GM18907 (cell line): ENCODE measurements around the gene CPT1A.

Experiments
- ATAC-seq: cut with Tn5 transposase; IDR thresholded peaks from one replicate; pipeline ENCODE4 v1.9.1; 2021; ENCODE audit warnings: mild to moderate bottlenecking, moderate library complexity; ENCODE audit not compliant: unreplicated experiment

The CPT1A gene

GRCh38 chr11:68832476-68833181 is 9.1 kb downstream of the CPT1A start:
- ATAC-seq, result no peak

- no peak for ATAC-seq
These were observed 10.6 kb downstream of the CPT1A start for GRCh38 chr11:68831124-68831523.

- no peak for ATAC-seq
These were observed 12.1 kb downstream of the CPT1A start for GRCh38 chr11:68829581-68829980.

DNA sequence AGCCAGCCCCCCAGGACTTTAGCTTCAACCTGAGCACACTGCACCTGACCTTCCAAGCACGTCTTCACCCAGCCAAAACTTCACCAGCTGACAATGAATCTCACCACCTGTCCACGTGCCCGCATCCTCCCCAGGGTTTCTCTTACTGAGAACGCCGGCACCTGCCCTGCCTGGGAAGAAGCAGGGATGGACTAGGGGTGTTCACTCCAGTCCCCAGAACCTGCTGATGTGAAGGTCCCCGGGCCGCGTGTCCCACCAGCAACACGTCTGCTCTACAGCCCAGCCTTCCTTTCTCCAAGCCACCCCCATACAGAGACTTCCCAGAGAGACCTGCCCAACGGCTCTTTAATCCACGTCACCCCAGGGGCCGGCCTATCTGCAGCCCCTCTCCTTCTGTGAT is 12.8 kb downstream of the CPT1A start:
- no peak for ATAC-seq

- ATAC-seq, result no peak
These were observed 13.4 kb downstream of the CPT1A start for GRCh38 chr11:68828155-68828931.

- no peak for ATAC-seq
These were observed 14.0 kb downstream of the CPT1A start for GRCh38 chr11:68827733-68828132.

- ATAC-seq, result no peak
These were observed 15.0 kb downstream of the CPT1A start for GRCh38 chr11:68826726-68827125.

DNA sequence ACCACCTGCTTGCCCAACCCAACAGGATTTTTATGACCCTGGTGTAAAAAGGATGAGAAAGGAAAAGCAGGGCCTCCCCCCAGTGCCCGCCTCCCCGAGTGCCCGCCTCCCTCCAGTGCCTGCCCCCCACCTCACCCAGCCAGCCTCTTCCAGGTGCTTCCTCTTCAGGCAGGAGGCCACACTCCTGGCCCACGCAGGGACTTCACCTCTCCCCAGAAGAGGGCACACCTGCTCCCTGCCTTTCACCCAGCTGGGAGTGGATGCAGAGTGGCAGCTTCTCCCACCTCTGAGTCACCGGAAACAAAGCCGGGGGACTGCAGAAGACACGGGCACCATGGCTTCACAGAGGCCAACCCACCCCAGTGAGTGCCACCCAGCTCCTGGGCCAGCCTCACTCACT is 16.1 kb downstream of the CPT1A start:
- ATAC-seq, result no peak

GRCh38 chr11:68822546-68822945 is 19.2 kb downstream of the CPT1A start:
- no peak for ATAC-seq

- ATAC-seq, result no peak
These were observed 20.0 kb downstream of the CPT1A start for GRCh38 chr11:68821670-68822069.

- no peak for ATAC-seq
These were observed 22.4 kb downstream of the CPT1A start for GRCh38 chr11:68819362-68819761.

- no peak for ATAC-seq
These were observed 23.5 kb downstream of the CPT1A start for GRCh38 chr11:68818181-68818580.

DNA sequence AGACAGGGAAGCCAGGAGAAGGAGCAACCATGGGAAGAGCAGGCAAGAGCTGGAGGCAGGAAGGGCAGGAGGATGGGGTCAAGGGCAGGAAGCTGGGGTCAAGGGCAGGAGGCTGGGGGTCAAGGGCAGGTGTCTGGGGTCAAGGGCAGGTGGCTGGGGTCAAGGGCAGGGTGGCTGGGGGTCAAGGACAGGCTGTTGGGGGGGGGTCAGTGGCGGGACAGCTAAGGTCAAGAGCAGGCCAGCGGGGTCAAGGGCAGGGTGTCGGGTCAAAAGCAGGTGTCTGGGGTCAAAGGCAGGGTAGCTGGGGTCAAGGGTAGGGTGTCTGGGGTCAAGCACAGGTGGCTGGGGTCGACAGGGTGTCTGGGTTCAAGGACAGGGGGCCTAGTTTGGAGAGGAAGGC is 24.2 kb downstream of the CPT1A start:
- no peak for ATAC-seq

DNA sequence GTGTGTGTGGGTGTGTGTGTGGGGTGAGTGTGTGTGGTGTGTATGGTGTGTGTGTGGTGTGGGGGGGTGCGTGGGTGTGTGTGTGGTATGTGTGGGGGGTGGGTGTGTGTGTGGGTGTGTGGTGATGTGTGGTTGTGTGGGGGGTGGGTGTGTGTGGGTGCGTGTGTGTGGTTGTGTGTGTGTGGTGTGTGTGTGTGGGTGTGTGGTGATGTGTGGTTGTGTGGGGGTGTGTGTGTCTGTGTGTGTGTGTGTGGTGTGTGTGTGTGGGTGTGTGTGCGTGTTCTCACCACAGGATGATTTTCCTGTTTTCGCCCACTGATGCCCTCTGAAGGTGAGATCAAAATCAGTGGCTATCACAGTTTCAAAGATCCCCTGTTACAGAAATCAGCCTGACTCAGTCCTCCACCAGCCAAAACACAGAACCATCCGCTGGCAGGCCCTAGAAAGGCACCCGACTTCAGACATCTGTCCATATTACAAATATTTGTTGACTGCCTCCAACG is 24.7 kb downstream of the CPT1A start:
- ATAC-seq, result no peak

DNA sequence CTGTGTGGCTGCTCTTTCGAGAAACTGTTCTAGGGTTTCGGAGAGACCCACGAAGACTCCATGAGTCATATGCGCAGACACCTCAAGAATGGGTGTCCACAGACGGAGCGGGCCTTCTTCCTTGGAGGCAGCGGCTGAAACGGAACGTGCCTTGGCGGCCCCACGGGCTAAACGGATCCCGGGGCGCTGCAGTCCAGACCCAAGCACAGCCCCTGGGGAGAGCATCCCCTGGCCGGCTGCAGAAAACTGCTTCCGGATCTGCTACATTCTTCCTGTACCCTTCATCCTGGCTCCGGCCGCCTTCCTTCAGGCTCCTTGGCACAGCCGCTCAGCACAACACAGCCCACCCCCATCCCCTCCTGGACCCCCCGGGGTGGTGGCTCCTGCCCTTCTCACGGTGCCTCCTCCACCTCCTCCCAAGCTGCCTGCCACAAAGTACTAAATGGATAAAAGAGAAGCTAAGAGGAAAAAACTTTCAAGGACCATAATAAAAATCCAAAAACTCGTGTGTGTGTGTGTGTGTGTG is 25.4 kb downstream of the CPT1A start:
- ATAC-seq, result no peak

GRCh38 chr11:68813773-68814172 is 27.9 kb downstream of the CPT1A start:
- no peak for ATAC-seq

DNA sequence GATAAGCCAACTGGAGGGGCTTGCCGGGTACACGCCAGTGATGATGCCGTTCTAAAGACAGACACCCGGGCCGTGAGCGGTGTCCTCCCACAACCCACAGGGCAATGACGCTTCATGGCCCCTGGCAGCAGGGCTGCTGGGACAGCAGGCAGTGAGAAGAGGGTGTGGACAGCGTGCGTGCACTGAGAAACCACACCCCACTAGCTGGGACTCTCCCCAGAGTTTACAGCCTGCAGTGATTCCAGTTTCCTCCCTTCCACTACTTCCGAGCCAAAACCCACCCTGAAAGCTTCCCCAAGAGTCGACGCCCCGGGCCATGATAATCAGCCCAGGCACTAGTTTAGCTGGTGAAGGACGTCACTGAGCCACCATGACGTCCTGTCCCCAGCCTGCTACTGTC is 29.2 kb downstream of the CPT1A start:
- ATAC-seq, result no peak

DNA sequence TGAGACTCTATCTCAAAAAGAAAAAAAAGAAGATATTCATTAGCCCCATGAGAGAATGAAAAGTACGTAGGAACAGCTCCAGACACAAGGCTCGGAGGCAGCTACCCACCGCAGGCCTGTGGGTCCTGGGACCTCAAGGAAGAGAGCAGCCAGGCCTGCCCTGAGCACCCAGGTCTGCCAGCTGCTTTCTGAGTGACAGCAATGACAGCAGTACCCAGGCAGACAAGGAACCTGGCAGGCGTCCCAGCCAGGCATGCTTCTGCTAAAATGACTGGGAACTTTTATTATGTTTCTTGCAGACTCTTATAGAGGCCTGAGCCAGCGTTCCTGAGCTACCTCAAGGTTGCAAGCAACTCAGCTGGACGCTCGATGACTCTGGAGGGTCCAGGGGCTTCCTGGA is 31.6 kb downstream of the CPT1A start:
- ATAC-seq, result no peak

DNA sequence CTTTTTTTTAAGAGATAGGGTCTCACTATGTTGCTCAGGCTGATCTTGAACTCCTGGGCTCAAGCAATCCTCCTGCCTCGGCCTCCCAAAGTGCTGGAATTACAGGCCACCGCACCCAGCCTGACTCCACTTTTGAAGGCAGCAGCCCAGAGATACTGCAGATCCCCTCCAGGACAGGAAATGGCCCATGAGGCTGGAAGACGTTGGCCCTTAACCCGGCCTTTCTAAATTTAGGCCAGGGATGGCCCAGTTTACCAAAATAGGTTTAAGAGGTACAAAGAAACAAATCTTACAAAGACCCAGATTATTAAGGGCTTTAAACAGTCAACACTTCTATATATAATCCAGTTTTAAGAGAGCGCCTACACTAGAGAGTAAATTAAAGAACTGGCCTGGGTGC is 32.2 kb downstream of the CPT1A start:
- ATAC-seq, result no peak

GRCh38 chr11:68808787-68809186 is 32.9 kb downstream of the CPT1A start:
- ATAC-seq, result no peak

DNA sequence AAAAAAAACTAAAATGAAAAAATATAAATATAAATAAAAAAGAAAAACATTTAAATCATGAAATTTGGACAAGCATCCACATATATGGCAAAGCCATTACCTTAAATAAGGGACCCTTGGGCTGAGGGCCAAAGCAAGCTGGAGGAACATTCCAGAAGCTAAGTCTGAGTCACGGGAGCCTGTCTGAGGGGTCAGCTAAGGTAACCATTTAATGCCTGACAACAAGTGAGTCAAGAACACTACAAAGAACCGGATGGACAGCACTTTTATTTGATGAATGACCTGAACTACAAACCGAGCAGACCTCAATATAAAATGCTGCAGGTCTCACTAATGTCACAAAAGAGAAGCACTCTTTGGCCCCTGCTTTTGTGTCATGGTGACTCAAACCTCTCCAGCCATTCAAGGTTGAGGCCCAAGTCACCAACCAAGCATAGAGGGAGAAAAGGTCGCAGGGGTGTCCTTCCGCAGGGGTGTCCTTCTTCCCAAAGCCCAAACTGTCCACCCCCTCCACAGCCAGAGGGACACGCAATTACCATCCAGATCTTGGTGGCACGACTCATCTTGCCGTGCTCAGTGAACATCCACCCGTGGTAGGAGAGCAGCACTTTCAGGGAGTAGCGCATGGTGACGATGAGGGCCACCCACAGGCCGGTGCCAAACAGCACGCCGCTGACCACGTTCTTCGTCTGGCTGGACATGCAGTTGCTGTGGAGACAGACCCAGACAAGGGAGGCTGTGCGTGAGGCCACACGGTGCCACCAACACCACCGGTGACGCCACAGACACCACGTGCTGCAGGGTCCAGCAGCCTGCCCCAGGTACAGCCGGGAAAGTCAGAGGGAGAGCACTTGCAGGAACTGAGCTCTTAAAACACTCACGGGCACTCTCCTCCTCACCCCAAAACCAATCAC is 34.5 kb downstream of the CPT1A start:
- no peak for ATAC-seq
